HepG2 (cell line): ENCODE data around the gene MYH9. TPM values are rescaled to one million over a fixed set of nuclear protein-coding genes. Genes with fewer than 3 reads are reported as not detected.

Source experiments
- ATAC-seq: fragments of 200-7000 bp; cut with Tn5 transposase; 3 replicates; pipeline ENCODE4 v1.9.1; 2020; ENCODE audit warnings: mild to moderate bottlenecking, moderate library complexity
- BruUV-seq: library from RNA; stranded (reverse); fragments of 400-500 nt; replicated peaks from 2 replicates; lab custom pipeline; 2021; lab: Mats Ljungman, UMichigan
- CTCF ChIA-PET: fragments of 300-600 bp; formaldehyde crosslinking; extraction: SDS; loops from one replicate; lab custom pipeline; 2021; ENCODE audit warnings: low total read pairs, inconsistent platforms, low intra/inter-chr PET ratio; lab: Yijun Ruan, JAX
- POLR2A ChIA-PET: fragments of 350-600 bp; sonication (Branson Sonifier 250); formaldehyde crosslinking; loops from one replicate; lab custom pipeline; 2020; ENCODE audit warnings: antibody characterized with exemption, inconsistent platforms; lab: Yijun Ruan, JAX
- DNase-seq: peaks from one replicate; pipeline ENCODE4 v3.0.0-alpha.2; 2015; ENCODE audit warnings: low spot score
- FAIRE-seq: peaks from 3 replicates; lab custom pipeline; 2011; peaks lifted over from hg19 to GRCh38; lab: Jason Lieb, UNC
- H2AFZ ChIP-seq: one replicate; pipeline ENCODE4 v1.6.1; 2011; ENCODE audit warnings: low read length, inconsistent platforms
- H3K27ac ChIP-seq: fragments of 300-600 bp; 3 replicates; pipeline ENCODE4 v1.8.0; 2011; ENCODE audit warnings: mixed run types, mild to moderate bottlenecking, mixed read lengths, low read length, inconsistent platforms; ENCODE audit not compliant: insufficient read depth; ENCODE audit errors: extremely low read length
- H3K27me3 ChIP-seq, 2 experiments: fragments of 200-600 bp in 1 of 2; 2 replicates in 1 of 2; 3 replicates in 1 of 2; pipeline versions ENCODE4 v1.6.0 to v1.8.0; 2011; ENCODE audit warnings: low read length in 2 of 2, mild to moderate bottlenecking in 2 of 2, moderate library complexity in 2 of 2, inconsistent platforms in 1 of 2; ENCODE audit not compliant: insufficient read depth in 2 of 2, control insufficient read depth in 1 of 2
- H3K36me3 ChIP-seq, 2 experiments: fragments of 200-600 bp in 1 of 2; replicated peaks in 1 of 2; 2 replicates in 1 of 2; 3 replicates in 1 of 2; pipeline versions ENCODE4 v1.5.1 to v1.8.0; 2011; ENCODE audit warnings: low read length in 2 of 2, inconsistent platforms in 1 of 2; ENCODE audit not compliant: insufficient read depth in 2 of 2, control insufficient read depth in 1 of 2
- H3K4me1 ChIP-seq: 2 replicates; pipeline ENCODE4 v1.5.1; 2012; ENCODE audit warnings: low read length, inconsistent platforms; ENCODE audit not compliant: insufficient read depth
- H3K4me2 ChIP-seq: 2 replicates; pipeline ENCODE4 v1.6.0; 2011; ENCODE audit warnings: low read depth, low read length, inconsistent platforms
- H3K4me3 ChIP-seq, 3 experiments: fragments of 200-600 bp in 1 of 3; sonication (generic), shearing (Covaris generic) in 1 of 3; replicated peaks in 1 of 3; 2 replicates each; pipeline ENCODE4 v1.5.1; 2011 to 2016; ENCODE audit warnings: low read length in 3 of 3, inconsistent platforms in 2 of 3, low read depth in 2 of 3, mild to moderate bottlenecking in 2 of 3, control low read depth in 1 of 3, mixed read lengths in 1 of 3; ENCODE audit not compliant: insufficient read depth in 1 of 3
- H3K79me2 ChIP-seq: one replicate; pipeline ENCODE4 v1.6.1; 2011; ENCODE audit warnings: low read length, inconsistent platforms; ENCODE audit not compliant: insufficient read depth
- H3K9ac ChIP-seq: 2 replicates; pipeline ENCODE4 v1.6.0; 2011; ENCODE audit warnings: mild to moderate bottlenecking, low read depth, low read length, inconsistent platforms; ENCODE audit not compliant: insufficient read depth
- H3K9me3 ChIP-seq: 2 replicates; pipeline ENCODE4 v1.5.1; 2012; ENCODE audit warnings: mild to moderate bottlenecking, low read length
- H4K20me1 ChIP-seq: 2 replicates; pipeline ENCODE4 v1.6.0; 2011; ENCODE audit warnings: inconsistent platforms, mild to moderate bottlenecking, low read length, moderate library complexity; ENCODE audit not compliant: insufficient read depth
- ADNP ChIP-seq: sonication (generic); formaldehyde crosslinking; IDR thresholded peaks from 2 replicates; pipeline ENCODE4 v1.4.0; 2020; ENCODE audit warnings: missing genetic modification reagents
- ATF7-NPFF ChIP-seq: sonication (generic); formaldehyde crosslinking; IDR thresholded peaks from 2 replicates; pipeline ENCODE4 v1.8.1; 2023; ENCODE audit warnings: mild to moderate bottlenecking, low read depth, missing genetic modification reagents, moderate library complexity
- CBX1 ChIP-seq: IDR thresholded peaks from one replicate; pipeline ENCODE4 v1.6.1; 2016; ENCODE audit warnings: antibody characterized with exemption, low read depth
- CHCHD3 ChIP-seq: sonication (generic); formaldehyde crosslinking; IDR thresholded peaks from 2 replicates; pipeline ENCODE4 v1.8.0; 2022; ENCODE audit warnings: mild to moderate bottlenecking, missing genetic modification reagents, moderate library complexity
- CHD2 ChIP-seq: IDR thresholded peaks from 2 replicates; pipeline ENCODE4 v1.6.1; 2011; ENCODE audit warnings: low read depth, low read length, improper control_type of control experiment
- HMG20B ChIP-seq: conservative IDR thresholded peaks from 2 replicates; pipeline ENCODE4 v1.6.1; 2016; ENCODE audit warnings: missing genetic modification reagents, missing compliant biosample characterization
- ISX ChIP-seq: sonication (generic); formaldehyde crosslinking; conservative IDR thresholded peaks from 2 replicates; pipeline ENCODE4 v1.5.0; 2020; ENCODE audit warnings: missing genetic modification reagents
- MEF2D ChIP-seq: sonication (generic); formaldehyde crosslinking; IDR thresholded peaks from 2 replicates; pipeline ENCODE4 v1.5.1; 2020; ENCODE audit warnings: mild to moderate bottlenecking, missing genetic modification reagents
- NAIF1 ChIP-seq: sonication (generic); formaldehyde crosslinking; IDR thresholded peaks from 2 replicates; pipeline ENCODE4 v1.5.0; 2020; ENCODE audit warnings: mild to moderate bottlenecking, missing genetic modification reagents, borderline replicate concordance
- POGK ChIP-seq: sonication (generic); formaldehyde crosslinking; conservative IDR thresholded peaks from 2 replicates; pipeline ENCODE4 v1.8.0; 2022; ENCODE audit warnings: mild to moderate bottlenecking, moderate library complexity, missing genetic modification reagents
- SOX5 ChIP-seq: IDR thresholded peaks from 2 replicates; pipeline ENCODE4 v1.6.1; 2016; ENCODE audit warnings: borderline replicate concordance
- TBX2 ChIP-seq: sonication (generic); formaldehyde crosslinking; IDR thresholded peaks from 2 replicates; pipeline ENCODE4 v1.5.0; 2020; ENCODE audit warnings: missing genetic modification reagents, mild to moderate bottlenecking, borderline replicate concordance
- ZFP36L2 ChIP-seq: sonication (generic); formaldehyde crosslinking; IDR thresholded peaks from 2 replicates; pipeline ENCODE4 v1.4.0; 2020; ENCODE audit warnings: missing genetic modification reagents
- ZNF382 ChIP-seq: sonication (generic); formaldehyde crosslinking; IDR thresholded peaks from 2 replicates; pipeline ENCODE4 v1.5.0; 2020; ENCODE audit warnings: missing genetic modification reagents, mild to moderate bottlenecking, borderline replicate concordance
- ZNF552 ChIP-seq: sonication (generic); formaldehyde crosslinking; IDR thresholded peaks from 2 replicates; pipeline ENCODE4 v1.9.0; 2022; ENCODE audit warnings: missing genetic modification reagents, mild to moderate bottlenecking, borderline replicate concordance
- ZNF607 ChIP-seq: sonication (generic); formaldehyde crosslinking; IDR thresholded peaks from 2 replicates; pipeline ENCODE4 v1.5.1; 2020; ENCODE audit warnings: missing genetic modification reagents, mild to moderate bottlenecking, borderline replicate concordance
- ZNF703 ChIP-seq: sonication (generic); formaldehyde crosslinking; IDR thresholded peaks from 2 replicates; pipeline ENCODE4 v1.5.1; 2020; ENCODE audit warnings: missing genetic modification reagents, mild to moderate bottlenecking, moderate library complexity, borderline replicate concordance
- ZNF724P ChIP-seq: sonication (generic); formaldehyde crosslinking; IDR thresholded peaks from 2 replicates; pipeline ENCODE4 v1.8.0; 2022; ENCODE audit warnings: missing genetic modification reagents, borderline replicate concordance
- WGBS: methylation state at CpG from one replicate; pipeline ENCODE4 v1.1.6; 2017; ENCODE audit warnings: low lambda C conversion rate; 5-methylcytosine and 5-hydroxymethylcytosine counted together
- in situ Hi-C: cut with HindIII; loops from 2 replicates; pipeline ENCODE4 v1.10.0; 2017; ENCODE audit warnings: low pct_unique_long_range_greater_than_20kb; ENCODE audit not compliant: extremely low pct_ligation_motif_present
- intact Hi-C: fragments of 100-400 bp; cut with micrococcal nuclease; formaldehyde crosslinking; loops from one replicate; pipeline ENCODE4 v1.10.0; 2022; ENCODE audit not compliant: unreplicated experiment
- polyA plus RNA-seq, 8 experiments: library from polyadenylated mRNA; depleted of rRNA in 3 of 8; stranded (reverse) in 7 of 8; unstranded in 1 of 8; fragments of >200 nt; fragmentation: Illumina TruSeq in 4 of 8; extraction: Trizol in 4 of 8; gene quantifications; 2 replicates each; pipeline versions ENCODE4 v1.2.1 to v1.2.3, GENCODE V29; 2011 to 2016; ENCODE audit warnings: low read depth in 4 of 8, missing spikeins in 1 of 8, mixed read lengths in 1 of 8; ENCODE audit not compliant: insufficient read depth in 1 of 8
- total RNA-seq, 5 experiments: library from RNA; depleted of rRNA; stranded (reverse); fragments of >200 nt; fragmentation: Illumina TruSeq; extraction: Trizol; gene quantifications; 2 replicates each; pipeline ENCODE4 v1.2.3, GENCODE V29; 2016; ENCODE audit warnings: low read depth in 1 of 5
- TF ChIP-seq, protein P1 (sequence below): sonication (generic); formaldehyde crosslinking; IDR thresholded peaks from 2 replicates; pipeline ENCODE4 v1.9.0; 2021; ENCODE audit warnings: mild to moderate bottlenecking, missing genetic modification reagents

MYH9 gene
- total and polyA plus RNA-seq, 2 of the 13 experiments (the other 11 are each of a cell fraction or from before 2014, with no cell fraction given), result 50.7 to 98.5 TPM

DNA sequence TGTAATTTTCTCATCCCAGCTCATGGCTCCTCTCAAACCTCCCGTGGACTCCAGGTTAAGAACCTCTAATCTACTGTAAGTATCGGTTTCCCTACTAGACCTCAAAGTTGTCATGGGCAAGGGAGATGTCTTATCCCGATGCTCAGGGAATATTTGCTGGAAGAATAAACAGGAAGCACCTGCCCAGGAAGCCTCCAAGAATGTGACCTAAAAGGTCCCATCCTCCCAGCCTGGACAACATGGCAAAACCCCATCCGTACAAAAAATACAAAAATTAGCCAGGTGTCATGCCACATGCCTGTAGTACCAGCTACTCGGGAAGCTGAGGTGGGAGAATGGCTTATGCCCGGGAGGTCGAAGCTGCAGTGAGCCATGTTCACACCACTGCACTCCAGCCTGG lies 72.4 kb downstream of the MYH9 start:
- H3K27me3 ChIP-seq, result no peaks in the 10 kb centered on the region
- ATAC-seq, result no peak
- ChIA-PET POLR2A (no interaction called here), CTCF (no interaction called here)
- no peak overlapping the region for H3K4me2 ChIP-seq
- no peaks in the 10 kb centered on the region for H4K20me1 ChIP-seq
- 95% methylated on average over 7 of the region's 7 CpGs for WGBS
- H3K36me3 ChIP-seq, result peaks cover 53 to 90% of the 10 kb centered on the region in 2 experiments
- intact Hi-C loops (no loop called here), in situ Hi-C loops (no loop called here)
- H3K79me2 ChIP-seq, result no peaks in the 10 kb centered on the region
- H2AFZ ChIP-seq, result no peak overlapping the region
- no peaks in the 10 kb centered on the region for H3K4me1 ChIP-seq
- H3K9me3 ChIP-seq, result no peaks in the 10 kb centered on the region
- no TSS peak for BruUV-seq
- DNase-seq, result no peak
- H3K9ac ChIP-seq, result no peak overlapping the region
- no peak for FAIRE-seq
- H3K4me3 ChIP-seq, result no peak overlapping the region
- TF ChIP-seq ZNF724P (CRISPR knock-in tag) (no peak), CBX1 (no peak), CHCHD3 (CRISPR knock-in tag) (no peak), NAIF1 (CRISPR knock-in tag) (no peak), ATF7-NPFF (CRISPR knock-in tag) (no peak), ADNP (no peak), ZNF703 (CRISPR knock-in tag) (no peak), SOX5 (CRISPR knock-in tag) (no peak), ZNF382 (CRISPR knock-in tag) (no peak), HMG20B (CRISPR knock-in tag) (no peak), ZNF607 (no peak), CHD2 (no peak), ZFP36L2 (CRISPR knock-in tag) (no peak), MEF2D (no peak), TBX2 (CRISPR knock-in tag) (no peak), ZNF552 (CRISPR knock-in tag) (no peak), ISX (CRISPR knock-in tag) (no peak), POGK (CRISPR knock-in tag) (no peak)
- TF ChIP-seq, protein P1, sequence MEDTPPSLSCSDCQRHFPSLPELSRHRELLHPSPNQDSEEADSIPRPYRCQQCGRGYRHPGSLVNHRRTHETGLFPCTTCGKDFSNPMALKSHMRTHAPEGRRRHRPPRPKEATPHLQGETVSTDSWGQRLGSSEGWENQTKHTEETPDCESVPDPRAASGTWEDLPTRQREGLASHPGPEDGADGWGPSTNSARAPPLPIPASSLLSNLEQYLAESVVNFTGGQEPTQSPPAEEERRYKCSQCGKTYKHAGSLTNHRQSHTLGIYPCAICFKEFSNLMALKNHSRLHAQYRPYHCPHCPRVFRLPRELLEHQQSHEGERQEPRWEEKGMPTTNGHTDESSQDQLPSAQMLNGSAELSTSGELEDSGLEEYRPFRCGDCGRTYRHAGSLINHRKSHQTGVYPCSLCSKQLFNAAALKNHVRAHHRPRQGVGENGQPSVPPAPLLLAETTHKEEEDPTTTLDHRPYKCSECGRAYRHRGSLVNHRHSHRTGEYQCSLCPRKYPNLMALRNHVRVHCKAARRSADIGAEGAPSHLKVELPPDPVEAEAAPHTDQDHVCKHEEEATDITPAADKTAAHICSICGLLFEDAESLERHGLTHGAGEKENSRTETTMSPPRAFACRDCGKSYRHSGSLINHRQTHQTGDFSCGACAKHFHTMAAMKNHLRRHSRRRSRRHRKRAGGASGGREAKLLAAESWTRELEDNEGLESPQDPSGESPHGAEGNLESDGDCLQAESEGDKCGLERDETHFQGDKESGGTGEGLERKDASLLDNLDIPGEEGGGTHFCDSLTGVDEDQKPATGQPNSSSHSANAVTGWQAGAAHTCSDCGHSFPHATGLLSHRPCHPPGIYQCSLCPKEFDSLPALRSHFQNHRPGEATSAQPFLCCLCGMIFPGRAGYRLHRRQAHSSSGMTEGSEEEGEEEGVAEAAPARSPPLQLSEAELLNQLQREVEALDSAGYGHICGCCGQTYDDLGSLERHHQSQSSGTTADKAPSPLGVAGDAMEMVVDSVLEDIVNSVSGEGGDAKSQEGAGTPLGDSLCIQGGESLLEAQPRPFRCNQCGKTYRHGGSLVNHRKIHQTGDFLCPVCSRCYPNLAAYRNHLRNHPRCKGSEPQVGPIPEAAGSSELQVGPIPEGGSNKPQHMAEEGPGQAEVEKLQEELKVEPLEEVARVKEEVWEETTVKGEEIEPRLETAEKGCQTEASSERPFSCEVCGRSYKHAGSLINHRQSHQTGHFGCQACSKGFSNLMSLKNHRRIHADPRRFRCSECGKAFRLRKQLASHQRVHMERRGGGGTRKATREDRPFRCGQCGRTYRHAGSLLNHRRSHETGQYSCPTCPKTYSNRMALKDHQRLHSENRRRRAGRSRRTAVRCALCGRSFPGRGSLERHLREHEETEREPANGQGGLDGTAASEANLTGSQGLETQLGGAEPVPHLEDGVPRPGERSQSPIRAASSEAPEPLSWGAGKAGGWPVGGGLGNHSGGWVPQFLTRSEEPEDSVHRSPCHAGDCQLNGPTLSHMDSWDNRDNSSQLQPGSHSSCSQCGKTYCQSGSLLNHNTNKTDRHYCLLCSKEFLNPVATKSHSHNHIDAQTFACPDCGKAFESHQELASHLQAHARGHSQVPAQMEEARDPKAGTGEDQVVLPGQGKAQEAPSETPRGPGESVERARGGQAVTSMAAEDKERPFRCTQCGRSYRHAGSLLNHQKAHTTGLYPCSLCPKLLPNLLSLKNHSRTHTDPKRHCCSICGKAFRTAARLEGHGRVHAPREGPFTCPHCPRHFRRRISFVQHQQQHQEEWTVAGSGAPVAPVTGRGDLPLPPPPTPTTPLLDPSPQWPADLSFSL (CRISPR knock-in tag), result no peak
- no peak overlapping the region for H3K27ac ChIP-seq
